GM12891 (cell line): ENCODE data around the gene SRPK3.

ENCODE experiments used
- POLR2A ChIP-seq: IDR thresholded peaks from 2 replicates; pipeline ENCODE4 v1.6.1; 2011; ENCODE audit warnings: low read depth, low read length, control low read depth
- POLR2AphosphoS5 ChIP-seq: IDR thresholded peaks from 2 replicates; pipeline ENCODE4 v1.6.1; 2011; ENCODE audit warnings: low read depth, low read length, control low read depth
- TAF1 ChIP-seq: IDR thresholded peaks from 2 replicates; pipeline ENCODE4 v1.6.1; 2011; ENCODE audit warnings: low read depth, low read length, control low read depth

DNA sequence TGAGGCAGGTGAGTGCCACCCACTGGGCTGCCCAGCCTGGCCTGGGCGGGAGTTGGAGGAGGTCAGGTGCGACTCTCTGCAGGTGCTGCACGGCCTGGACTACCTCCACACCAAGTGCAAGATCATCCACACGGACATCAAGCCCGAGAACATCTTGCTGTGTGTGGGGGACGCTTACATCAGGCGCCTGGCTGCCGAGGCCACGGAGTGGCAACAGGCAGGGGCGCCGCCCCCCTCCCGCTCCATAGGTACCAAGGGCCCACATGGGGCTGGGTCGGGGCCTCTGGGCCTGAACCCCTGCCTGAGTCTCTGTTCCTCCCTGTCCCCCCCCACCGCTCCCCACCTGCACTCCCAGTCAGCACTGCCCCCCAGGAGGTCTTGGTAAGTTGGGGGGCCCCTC lies 2.0 kb downstream of the SRPK3 start:
- no peak for TF ChIP-seq TAF1
- no peak for TF ChIP-seq POLR2AphosphoS5
- no peak for TF ChIP-seq POLR2A
